Measurements from ENCODE around the gene MTMR10.

MTMR10 gene

GRCh38 chr15:30923429-30923828, 68.0 kb downstream of the MTMR10 start:
- no peak overlapping the region for H3K27ac ChIP-seq
- peaks cover 81% of the 10 kb centered on the region for H3K36me3 ChIP-seq
- TF ChIP-seq, protein P1, sequence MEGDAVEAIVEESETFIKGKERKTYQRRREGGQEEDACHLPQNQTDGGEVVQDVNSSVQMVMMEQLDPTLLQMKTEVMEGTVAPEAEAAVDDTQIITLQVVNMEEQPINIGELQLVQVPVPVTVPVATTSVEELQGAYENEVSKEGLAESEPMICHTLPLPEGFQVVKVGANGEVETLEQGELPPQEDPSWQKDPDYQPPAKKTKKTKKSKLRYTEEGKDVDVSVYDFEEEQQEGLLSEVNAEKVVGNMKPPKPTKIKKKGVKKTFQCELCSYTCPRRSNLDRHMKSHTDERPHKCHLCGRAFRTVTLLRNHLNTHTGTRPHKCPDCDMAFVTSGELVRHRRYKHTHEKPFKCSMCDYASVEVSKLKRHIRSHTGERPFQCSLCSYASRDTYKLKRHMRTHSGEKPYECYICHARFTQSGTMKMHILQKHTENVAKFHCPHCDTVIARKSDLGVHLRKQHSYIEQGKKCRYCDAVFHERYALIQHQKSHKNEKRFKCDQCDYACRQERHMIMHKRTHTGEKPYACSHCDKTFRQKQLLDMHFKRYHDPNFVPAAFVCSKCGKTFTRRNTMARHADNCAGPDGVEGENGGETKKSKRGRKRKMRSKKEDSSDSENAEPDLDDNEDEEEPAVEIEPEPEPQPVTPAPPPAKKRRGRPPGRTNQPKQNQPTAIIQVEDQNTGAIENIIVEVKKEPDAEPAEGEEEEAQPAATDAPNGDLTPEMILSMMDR (IDR thresholded peaks at IDR 0.05; ENCODE audit: low read depth, low read length): no peak
- H3K4me3 ChIP-seq (ENCODE audit: low read depth, low read length): no peak overlapping the region
- no peaks in the 10 kb centered on the region for H3K9me3 ChIP-seq (ENCODE audit: severe bottlenecking)
- no peak for DNase-seq
- no peaks in the 10 kb centered on the region for H3K27me3 ChIP-seq (ENCODE audit: insufficient read depth, low read depth, severe bottlenecking)

DNA sequence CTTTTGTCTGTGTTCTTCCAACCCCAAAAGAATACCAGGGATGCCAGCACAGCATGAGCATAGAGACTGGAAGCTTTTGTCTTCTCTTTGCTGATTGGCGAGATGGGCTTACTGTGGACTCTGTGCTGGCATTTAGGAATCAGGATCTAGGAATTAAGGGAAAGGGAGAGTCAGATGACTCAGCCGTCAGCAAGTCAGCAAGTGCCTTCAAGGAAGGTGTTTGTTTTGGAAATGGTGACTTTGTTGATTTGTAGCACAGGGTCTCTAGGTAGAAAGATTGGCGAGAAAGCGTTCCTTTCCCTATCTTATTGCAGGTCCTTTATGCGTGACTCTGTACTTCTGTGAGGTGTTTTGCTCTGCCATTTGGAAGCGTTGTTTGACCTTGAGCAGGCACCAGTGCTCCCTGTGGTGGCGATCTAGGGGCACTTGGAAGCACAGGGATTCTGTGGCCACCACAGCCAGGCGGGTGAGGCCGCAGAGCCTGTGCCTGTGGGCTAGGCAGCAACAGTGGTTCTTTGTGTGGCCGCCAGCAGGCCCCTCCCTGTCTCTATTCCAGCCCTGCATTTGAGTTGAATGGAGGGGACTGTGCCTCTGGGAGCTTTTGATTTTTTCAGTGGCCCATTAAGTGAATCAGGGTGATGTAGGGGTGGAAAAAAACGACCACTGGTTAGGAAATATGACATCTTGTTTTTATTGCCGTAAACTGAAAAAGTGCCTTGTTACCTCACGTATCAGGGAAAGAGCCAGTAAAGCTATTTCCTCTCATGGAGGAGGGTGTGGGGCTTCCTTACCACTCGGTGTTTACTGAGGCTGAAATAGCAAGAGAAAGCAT, 68.7 kb downstream of the MTMR10 start:
- H3K4me3 ChIP-seq (ENCODE audit: low read depth, low read length): no peak overlapping the region
- H3K27ac ChIP-seq: no peak overlapping the region
- no peaks in the 10 kb centered on the region for H3K9me3 ChIP-seq (ENCODE audit: severe bottlenecking)
- DNase-seq: no peak
- TF ChIP-seq, protein P1 (IDR thresholded peaks at IDR 0.05; ENCODE audit: low read depth, low read length): no peak
- peaks cover 81% of the 10 kb centered on the region for H3K36me3 ChIP-seq
- H3K27me3 ChIP-seq (ENCODE audit: insufficient read depth, low read depth, severe bottlenecking): no peaks in the 10 kb centered on the region

DNA sequence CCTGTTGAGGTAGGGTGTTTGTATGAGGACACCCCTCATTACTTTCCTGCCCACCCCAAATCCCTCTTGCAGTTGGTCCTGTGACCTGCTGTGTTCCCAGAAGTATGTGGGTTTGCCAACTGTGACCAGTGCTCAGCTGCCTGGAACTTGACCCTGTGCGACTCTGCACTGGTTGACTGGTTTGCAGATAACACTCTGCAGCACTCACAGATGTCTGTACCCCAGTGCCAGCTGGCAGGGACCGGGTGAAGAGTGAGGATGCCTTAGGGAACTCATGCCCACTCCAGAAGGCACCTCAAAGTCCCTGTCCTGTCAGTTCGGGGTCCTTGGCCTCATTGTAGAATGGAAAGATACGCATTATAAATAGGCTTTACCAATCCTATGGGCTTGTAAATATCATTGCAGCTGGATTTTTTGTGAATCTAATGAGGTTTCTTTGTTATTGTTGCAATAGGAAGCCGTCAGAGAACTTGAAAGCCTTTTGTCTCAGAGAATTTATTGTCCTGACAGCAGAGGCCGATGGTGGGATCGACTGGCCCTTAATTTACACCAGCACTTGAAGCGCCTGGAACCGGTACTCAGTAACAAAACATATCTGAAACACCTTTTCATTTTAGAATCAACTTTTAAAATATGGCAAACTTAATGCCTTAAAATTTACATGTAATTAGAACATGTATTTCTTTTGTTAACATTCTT, 69.5 kb downstream of the MTMR10 start:
- DNase-seq: no peak
- no peaks in the 10 kb centered on the region for H3K9me3 ChIP-seq (ENCODE audit: severe bottlenecking)
- TF ChIP-seq, protein P1 (IDR thresholded peaks at IDR 0.05; ENCODE audit: low read depth, low read length): no peak
- peaks cover 73% of the 10 kb centered on the region for H3K36me3 ChIP-seq
- no peaks in the 10 kb centered on the region for H3K27me3 ChIP-seq (ENCODE audit: insufficient read depth, low read depth, severe bottlenecking)
- H3K4me3 ChIP-seq (ENCODE audit: low read depth, low read length): no peak overlapping the region
- H3K27ac ChIP-seq: no peak overlapping the region

- Histone ChIP-seq H3K27ac (no peak overlapping the region), H3K36me3 (peaks cover 73% of the 10 kb centered on the region)
- TF ChIP-seq, protein P1 (IDR thresholded peaks at IDR 0.05; ENCODE audit: low read depth, low read length): no peak
Observed at GRCh38 chr15:30921106-30921505, 70.3 kb downstream of the MTMR10 start.

GRCh38 chr15:30919877-30920550, 71.4 kb downstream of the MTMR10 start:
- Histone ChIP-seq H3K27me3 (ENCODE audit: insufficient read depth, low read depth, severe bottlenecking) (no peaks in the 10 kb centered on the region), H3K36me3 (peaks cover 76% of the 10 kb centered on the region), H3K4me3 (ENCODE audit: low read depth, low read length) (no peak overlapping the region), H3K27ac (no peak overlapping the region), H3K9me3 (ENCODE audit: severe bottlenecking) (no peaks in the 10 kb centered on the region)
- DNase-seq: no peak
- TF ChIP-seq, protein P1 (IDR thresholded peaks at IDR 0.05; ENCODE audit: low read depth, low read length): no peak

More at GRCh38 chr15:30921106-30921505, 70.3 kb downstream of the MTMR10 start:
- Histone ChIP-seq H3K27me3 (ENCODE audit: insufficient read depth, low read depth, severe bottlenecking) (no peaks in the 10 kb centered on the region), H3K9me3 (ENCODE audit: severe bottlenecking) (no peaks in the 10 kb centered on the region), H3K4me3 (ENCODE audit: low read depth, low read length) (no peak overlapping the region)
- no peak for DNase-seq

Data from WERI-Rb-1 (cell line).